Adipose tissue (tissue), 3 donors: ENCODE measurements around the gene ATP9B. TPM values are rescaled to one million over a fixed set of nuclear protein-coding genes. Genes with fewer than 3 reads are reported as not detected.

Source experiments
- H3K27ac ChIP-seq: one replicate; pipeline ENCODE4 v1.5.1; 2013; ENCODE audit warnings: low read depth, low read length
- WGBS, 3 donors: extraction: QIAGEN DNeasy Blood & Tissue Kit; methylation state at CpG; one replicate each; pipeline ENCODE4 v1.1.7; 2013; 5-methylcytosine and 5-hydroxymethylcytosine counted together
- polyA plus RNA-seq, 3 donors: library from polyadenylated mRNA; stranded (reverse); fragments of 200-250 nt; gene quantifications; one replicate each; pipeline ENCODE4 v1.2.3, GENCODE V29; 2013
- donor health status: healthy with polysubstance abuse.
- donor health status: Bipolar disorder and iron deficiency.
- donor health status: healthy.

The ATP9B gene, protein sequence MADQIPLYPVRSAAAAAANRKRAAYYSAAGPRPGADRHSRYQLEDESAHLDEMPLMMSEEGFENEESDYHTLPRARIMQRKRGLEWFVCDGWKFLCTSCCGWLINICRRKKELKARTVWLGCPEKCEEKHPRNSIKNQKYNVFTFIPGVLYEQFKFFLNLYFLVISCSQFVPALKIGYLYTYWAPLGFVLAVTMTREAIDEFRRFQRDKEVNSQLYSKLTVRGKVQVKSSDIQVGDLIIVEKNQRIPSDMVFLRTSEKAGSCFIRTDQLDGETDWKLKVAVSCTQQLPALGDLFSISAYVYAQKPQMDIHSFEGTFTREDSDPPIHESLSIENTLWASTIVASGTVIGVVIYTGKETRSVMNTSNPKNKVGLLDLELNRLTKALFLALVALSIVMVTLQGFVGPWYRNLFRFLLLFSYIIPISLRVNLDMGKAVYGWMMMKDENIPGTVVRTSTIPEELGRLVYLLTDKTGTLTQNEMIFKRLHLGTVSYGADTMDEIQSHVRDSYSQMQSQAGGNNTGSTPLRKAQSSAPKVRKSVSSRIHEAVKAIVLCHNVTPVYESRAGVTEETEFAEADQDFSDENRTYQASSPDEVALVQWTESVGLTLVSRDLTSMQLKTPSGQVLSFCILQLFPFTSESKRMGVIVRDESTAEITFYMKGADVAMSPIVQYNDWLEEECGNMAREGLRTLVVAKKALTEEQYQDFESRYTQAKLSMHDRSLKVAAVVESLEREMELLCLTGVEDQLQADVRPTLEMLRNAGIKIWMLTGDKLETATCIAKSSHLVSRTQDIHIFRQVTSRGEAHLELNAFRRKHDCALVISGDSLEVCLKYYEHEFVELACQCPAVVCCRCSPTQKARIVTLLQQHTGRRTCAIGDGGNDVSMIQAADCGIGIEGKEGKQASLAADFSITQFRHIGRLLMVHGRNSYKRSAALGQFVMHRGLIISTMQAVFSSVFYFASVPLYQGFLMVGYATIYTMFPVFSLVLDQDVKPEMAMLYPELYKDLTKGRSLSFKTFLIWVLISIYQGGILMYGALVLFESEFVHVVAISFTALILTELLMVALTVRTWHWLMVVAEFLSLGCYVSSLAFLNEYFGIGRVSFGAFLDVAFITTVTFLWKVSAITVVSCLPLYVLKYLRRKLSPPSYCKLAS
- polyA plus RNA-seq, result 10 to 100 TPM in 1 of 3 donors, 1 to 10 TPM in 2; 7.3 to 13.5 (median 9.3) TPM

DNA sequence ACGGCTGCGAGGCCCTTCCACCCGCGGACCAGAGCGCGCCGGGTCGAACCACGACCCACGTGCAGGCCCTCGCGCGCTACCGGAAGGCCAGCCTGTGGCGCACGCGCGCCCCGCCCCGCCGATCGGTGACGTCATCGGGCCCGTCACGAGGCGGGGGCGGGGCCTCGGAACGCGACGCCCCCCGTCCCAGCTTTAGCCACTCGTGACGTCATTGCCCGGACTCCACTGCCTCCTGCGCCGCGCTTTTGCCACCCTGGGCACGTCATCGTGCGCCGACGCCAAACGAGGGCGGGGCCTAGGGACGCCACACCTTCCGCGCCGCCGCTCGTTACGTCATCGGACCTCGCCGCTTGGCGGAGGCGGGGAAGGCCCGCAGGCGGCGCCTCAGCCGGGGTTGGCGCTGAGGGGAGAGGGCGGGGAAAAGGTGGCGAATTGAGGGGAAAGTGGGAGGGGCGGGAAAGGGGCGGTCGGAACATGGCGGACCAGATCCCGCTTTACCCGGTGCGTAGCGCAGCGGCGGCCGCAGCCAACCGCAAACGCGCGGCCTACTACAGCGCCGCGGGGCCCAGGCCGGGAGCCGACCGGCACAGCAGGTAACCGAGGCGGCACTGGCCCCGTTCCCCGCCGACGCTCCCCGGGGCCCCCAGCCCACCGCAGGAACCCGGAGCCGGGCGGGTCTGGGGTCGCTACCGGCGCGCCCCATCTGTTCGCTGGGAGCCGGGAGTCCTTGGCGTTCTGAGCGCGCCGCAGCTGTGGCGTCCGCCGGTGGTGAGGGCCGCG, at the start of gene ATP9B:
ATP9B (plus strand) TSS at position 458 of the 780 bp plus-strand sequence; CDS start at position 475, 17 bp downstream.
- H3K27ac ChIP-seq, result peak within 1 kb of the TSS; percentile 78
- 0 to 1% (median 1%) methylated on average over 83 to 112 of the region's 112 CpGs for WGBS, 3 donors

DNA sequence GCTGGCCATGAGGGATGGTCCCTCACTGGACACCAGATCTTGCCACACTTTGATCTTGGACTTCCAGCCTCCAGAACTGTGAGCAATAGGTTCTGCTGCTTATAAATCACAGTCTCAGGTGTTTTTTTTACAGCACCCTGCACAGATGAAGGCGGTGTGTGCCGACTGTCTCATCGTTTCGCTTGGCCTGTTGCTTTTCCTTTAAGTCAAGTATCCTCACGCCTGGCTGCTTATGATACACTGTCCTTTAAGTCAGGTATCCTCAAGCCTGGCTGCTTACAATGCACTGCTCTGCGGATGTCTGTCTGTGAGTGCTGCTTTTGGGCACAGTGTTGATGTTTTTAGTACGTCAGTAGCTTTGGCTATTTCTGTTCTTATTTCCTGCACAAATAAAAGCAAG, 49.3 kb upstream of the ATP9B start:
- no peak overlapping the region for H3K27ac ChIP-seq
- WGBS, 3 donors, result 68 to 77% (median 73%) methylated on average over 7 of the region's 7 CpGs

DNA sequence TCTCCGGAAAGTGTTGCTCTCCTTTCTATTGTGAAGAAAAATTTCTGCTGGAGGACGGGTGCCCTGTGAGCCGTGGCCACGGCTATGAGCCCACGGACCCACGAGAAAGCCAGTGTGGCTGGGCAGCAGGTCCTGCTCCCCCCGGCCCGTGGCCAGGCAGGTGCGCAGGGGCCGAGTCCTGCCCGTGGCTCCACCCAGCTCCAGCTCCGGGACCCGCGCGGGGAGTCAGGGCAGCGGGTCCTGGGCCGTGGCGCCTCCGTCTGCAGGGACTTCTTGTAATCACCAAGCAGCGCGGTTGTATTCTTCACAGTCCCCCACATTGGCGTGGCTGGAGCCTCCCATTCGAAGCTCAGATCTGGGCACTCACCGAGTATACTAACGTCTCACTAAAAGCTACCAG, 46.6 kb upstream of the ATP9B start:
- WGBS, 3 donors, result 94 to 95% (median 95%) methylated on average over 25 of the region's 25 CpGs
- no peak overlapping the region for H3K27ac ChIP-seq

DNA sequence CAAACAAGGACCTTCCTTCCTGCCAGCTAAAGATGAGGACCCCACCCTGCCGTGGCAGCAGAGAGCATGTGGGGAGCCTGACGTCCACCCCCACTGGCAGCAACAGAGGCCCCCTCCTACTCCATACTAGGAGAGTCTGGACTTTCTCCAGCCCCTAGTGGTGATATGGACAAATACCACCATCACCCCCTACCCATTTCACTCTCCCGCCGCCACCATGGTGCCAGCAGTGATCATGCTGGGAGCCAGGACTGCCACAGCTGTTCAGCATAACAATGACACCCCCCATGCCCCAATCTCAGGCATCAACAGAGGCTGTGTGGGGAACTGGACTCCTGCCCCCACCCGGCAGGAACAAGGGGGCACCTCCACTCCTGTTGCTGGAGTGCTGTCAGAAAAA, 42.7 kb upstream of the ATP9B start:
- WGBS, 3 donors, result 28 to 39% (median 28%) methylated on average over 5 of the region's 5 CpGs
- H3K27ac ChIP-seq, result no peak overlapping the region

DNA sequence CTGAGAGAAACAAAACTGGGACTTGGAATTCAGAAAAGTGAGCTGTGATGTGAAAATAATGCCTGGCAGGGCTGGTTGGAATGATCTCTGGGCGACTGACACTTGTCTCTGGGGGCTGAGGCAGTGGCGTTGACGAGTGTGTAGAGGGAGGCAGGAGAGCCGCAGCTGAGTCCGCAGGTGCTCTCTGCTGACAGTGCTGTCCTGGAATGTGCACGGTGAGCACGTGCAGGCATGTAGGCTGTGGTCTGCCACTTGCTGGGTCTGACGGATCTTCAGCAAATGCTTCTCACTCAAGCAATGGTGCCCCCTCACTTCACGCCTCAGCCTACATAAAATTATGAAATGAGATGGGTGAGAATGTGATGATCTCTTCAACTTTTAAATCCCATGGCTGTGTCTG, 38.5 kb upstream of the ATP9B start:
- H3K27ac ChIP-seq, result no peak overlapping the region
- WGBS, 3 donors, result 68 to 91% (median 89%) methylated on average over 9 of the region's 9 CpGs

DNA sequence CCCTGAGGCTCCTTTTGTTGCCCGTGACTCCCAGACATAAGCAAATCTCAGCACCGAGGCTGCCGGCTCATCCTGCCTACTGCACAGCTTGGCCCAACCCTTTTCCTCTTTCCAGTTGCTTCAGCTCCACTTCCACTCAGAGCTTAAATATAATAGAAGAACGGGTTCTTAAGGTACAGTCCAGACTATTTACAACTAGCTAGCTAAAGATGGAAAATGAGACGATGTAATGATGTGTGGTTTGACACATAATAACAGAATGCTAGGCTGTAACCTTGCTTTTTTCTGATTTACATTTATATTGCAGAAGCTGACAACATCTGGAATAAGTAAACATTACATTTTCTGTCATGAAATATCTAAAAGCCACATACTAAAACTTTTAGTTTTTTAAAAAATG, 26.9 kb upstream of the ATP9B start:
- no peak overlapping the region for H3K27ac ChIP-seq

DNA sequence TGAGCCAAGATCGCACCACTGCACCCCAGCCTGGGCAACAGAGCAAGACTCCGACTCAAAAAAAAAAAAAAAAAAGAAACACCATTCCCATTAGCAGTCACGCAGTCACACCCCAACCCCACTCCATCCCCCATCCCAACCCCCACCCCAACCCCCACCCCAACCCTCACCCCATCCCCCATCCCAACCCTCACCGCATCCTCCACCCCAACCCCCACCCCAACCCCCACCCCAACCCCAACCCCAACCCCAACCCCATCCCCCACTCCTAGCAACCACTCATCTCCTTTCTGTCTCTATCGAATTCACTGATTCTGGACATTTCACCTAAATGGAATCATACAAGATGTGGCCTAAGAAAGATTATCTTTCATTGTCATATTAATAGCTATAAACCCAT, 25.9 kb upstream of the ATP9B start:
- H3K27ac ChIP-seq, result no peak overlapping the region
- WGBS, 3 donors, result 90 to 93% (median 92%) methylated on average over 3 of the region's 5 CpGs

More for the DNA sequence above, 26.9 kb upstream of the ATP9B start:
- WGBS, 3 donors, result 55 to 66% (median 65%) methylated on average over 5 of the region's 5 CpGs

DNA sequence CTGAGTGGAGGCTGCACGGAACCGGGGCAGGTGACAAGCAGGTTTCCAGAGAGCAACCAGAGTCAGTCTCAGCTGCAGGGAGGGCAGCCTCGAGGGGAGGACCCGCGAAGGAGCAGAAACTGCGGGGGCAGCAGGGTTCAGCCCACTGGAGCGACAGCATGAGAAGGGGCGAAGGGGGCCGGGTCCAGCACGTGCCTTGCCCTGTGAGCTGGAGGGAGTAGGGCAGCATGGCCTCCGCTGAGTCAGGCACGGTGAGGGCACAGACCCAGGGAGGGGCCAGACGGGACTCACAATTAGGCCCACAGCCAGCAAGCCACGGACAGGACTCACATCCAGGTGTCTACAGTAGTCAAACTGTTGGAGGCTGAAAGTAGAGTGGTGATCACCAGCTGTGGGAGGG, 22.7 kb upstream of the ATP9B start:
- H3K27ac ChIP-seq, result no peak overlapping the region
- WGBS, 3 donors, result 60 to 70% (median 66%) methylated on average over 14 of the region's 14 CpGs

DNA sequence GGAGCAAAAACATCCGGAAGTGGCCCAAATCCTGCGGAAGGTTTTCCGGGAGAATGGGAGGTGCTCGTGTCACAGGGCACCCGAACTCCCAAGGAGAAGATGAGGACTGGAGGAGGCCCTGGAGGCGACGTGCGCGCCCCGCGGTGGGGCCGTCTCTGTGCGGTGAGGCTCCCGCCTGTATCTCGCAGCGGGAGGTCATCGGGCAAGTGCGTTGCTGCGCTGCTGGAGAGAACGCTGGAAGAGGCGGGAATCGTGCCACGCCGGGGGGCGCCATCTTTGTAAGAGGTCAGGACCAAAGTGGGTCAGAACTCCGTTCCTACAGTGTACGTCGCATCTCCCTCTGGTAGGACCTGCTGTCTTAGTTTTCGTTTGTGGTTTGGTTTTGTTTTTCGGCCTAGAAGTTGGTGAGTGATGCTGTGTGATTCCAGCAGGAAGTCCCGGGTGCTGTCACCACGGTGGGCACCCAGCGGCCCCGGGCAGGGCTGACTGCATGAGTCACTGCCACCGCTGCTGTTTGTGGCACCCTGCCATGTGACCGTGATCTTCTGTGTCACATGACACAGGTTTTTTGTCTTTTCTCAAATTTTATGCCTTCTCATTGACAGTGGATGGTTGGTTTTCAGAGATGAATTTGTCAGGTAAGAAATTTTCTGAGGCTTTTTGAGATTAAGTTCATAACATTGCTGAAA, 21.5 kb upstream of the ATP9B start:
- H3K27ac ChIP-seq, result no peak overlapping the region
- WGBS, 3 donors, result 91 to 94% (median 94%) methylated on average over 36 of the region's 36 CpGs

DNA sequence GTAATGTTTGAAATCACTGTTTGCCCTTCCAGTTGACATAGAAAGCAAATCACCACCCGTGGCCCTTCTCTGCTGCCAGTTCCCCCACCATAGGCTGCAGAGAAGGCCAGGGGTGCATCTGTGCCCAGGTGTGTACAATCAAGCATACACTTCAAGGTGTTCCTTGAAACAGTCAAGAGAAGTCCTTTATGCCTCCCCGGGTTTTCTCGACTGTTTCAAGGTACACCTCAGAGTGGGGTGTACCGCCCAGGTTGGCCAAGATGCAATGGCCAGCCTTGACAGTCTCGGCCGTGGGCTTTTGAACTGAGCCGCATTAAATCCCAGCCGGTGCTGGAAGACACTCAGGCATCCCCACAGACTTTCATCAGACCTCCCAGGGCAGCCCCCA, 21.0 kb upstream of the ATP9B start:
- 89 to 92% (median 90%) methylated on average over 8 of the region's 8 CpGs for WGBS, 3 donors

DNA sequence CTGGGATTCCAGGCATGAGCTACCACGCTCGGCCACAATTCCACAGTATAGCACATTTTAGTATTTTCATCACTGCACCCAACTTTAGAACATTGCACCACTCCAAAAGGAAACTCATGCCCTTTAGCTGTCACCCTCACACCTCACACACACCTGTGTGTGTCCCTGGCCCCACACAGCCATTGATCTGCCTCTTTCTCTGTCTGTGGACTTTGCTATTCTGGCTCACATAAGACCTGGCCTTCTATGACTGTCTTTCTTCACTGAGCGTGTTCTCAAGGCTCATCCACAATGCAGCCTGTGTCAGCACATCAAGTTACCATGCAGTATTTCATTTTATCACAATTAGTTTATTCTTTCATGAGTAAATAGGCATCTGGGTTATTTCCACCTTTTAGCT, 19.7 kb upstream of the ATP9B start:
- 84 to 93% (median 91%) methylated on average over 3 of the region's 3 CpGs for WGBS, 3 donors
- H3K27ac ChIP-seq, result no peak overlapping the region

More for the DNA sequence above, 21.0 kb upstream of the ATP9B start:
- no peak overlapping the region for H3K27ac ChIP-seq

DNA sequence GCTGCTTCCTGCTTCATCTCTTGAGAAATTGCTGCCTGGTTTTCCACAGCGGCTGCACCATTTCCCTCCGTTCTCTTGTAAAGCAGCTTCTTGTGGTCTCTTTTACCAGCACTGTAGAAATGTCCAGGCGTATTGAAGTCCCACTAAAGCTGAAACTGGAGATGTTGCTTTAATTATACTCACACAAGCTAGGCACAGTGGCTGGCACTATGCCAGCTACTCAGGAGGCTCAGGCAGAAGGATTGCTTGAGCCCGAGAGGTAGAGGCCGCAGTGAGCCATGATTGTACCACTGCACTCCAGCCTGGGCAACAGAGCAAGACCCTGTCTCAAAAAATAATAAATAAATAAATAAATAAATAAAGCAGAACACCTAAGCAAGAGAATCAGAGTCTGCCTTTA, 19.2 kb upstream of the ATP9B start:
- H3K27ac ChIP-seq, result no peak overlapping the region
- 82 to 89% (median 84%) methylated on average over 5 of the region's 5 CpGs for WGBS, 3 donors

DNA sequence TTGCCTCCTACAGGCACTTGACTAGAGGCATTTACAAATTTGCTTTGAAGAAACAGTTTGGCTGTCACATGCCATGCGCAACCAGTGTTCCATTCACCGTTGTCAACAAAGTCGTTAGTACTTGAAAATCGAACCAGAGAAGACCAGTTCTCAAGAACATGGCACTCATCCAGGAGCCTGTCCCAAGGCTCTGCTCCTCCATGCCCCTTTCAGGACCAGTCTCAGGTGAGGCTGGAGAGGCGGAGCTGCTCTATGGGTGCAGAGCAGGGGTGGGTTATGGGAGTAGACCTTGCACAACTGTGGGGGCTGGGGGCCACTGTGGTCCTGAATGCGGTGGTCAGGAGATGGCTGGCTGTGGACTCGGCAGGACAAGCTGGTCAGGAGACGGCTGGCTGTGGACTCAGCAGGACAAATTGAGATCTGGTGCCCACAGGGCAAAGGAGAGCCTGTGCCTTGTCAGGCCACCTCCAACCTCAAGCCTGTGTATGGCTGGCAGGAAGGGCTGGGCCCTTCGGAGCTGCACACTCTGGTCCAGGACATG, 12.3 kb upstream of the ATP9B start:
- WGBS, 3 donors, result 89 to 91% (median 90%) methylated on average over 9 of the region's 9 CpGs

DNA sequence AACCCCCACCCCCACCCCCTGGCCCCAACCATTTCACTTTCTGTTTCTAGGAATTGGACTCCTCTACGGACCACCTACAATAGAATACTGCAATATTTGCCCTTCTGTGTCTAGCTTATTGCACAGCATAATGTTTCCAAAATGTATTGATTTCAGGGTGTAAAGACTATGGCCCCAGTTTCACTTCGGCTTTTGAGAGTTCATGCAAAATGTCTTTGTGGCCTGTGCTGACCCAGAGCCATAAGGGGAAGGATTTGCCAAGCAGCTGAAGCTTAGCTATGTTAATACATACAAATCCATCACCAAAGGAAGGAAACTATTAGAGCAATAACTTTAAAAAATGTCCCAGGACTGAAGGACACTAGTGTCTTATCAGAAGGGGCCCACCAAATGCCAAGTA, 11.2 kb upstream of the ATP9B start:
- H3K27ac ChIP-seq, result no peak overlapping the region
- 33 to 61% (median 61%) methylated on average over 2 of the region's 2 CpGs for WGBS, 3 donors

More for the DNA sequence above, 12.3 kb upstream of the ATP9B start:
- no peak overlapping the region for H3K27ac ChIP-seq

DNA sequence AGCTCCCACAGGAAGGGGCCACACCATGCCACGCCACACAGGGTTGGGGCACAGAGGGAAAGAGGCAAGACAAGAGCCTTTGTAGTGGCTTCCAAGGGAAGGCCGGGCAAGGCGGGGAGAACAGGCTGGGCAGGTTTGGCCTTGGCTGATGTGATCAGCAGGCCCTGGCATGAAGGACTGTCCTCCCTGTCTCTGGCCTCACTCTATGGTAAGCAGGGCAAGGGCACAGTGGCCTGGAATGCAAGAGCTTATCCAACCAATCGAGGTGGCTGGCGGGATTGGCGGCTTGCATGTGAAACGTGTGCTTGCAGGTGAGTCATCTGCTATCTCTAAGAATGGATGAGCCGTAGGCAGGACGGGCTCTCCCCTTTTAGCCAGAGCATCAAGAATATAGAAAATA, 6.4 kb upstream of the ATP9B start:
- WGBS, 3 donors, result 74 to 93% (median 89%) methylated on average over 9 of the region's 9 CpGs

DNA sequence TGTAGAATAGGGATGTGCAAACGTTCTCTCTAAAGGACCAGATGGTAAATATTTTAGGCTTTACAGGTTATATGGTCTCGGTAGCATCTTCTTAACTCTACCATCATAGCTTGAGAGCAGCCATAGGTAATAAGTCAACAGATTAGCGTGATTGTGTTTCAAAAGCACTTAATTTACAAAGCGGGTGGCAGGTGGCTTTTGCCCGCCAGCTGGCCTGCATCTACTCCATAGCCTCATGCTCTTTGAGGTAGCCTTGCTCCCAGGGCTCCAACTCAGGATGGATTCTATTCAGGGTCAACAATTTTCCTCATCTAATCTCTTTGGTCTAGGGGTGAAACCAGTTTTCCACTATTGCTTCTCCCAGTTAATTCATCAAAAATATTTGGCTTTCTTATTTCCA, 5.0 kb upstream of the ATP9B start:
- no peak overlapping the region for H3K27ac ChIP-seq
- 79 to 80% (median 80%) methylated on average over 5 of the region's 5 CpGs for WGBS, 3 donors

More for the DNA sequence above, 6.4 kb upstream of the ATP9B start:
- H3K27ac ChIP-seq, result no peak overlapping the region

DNA sequence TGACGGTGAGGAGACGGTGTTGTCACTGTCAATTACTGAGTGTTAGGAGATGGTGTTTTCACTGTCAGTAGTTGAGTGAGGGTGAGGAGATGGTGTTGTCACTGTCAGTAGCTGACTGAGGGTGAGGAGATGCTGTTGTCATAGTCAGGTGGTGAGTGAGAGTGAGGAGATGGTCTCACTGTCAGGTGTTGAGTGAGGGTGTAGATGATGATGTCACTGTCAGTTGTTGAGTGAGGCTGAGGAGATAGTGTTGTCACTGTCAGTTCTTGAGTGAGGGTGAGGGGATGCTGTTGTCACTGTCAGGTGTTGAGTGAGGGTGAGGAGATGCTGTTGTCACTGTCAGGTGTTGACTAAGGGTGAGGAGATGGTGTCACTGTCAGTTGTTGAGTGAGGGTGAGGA, 3.4 kb upstream of the ATP9B start:
- no peak overlapping the region for H3K27ac ChIP-seq
- WGBS, 3 donors, result 87 to 98% (median 92%) methylated on average over 2 of the region's 2 CpGs
